Measurements from ENCODE around the gene DPYD. TPM values are rescaled to one million over a fixed set of nuclear protein-coding genes. Genes with fewer than 3 reads are reported as not detected.

DPYD gene
- total and polyA plus RNA-seq, 7 experiments from 2014 or later = 52.6 to 87.2 (median 57.4) TPM

DNA sequence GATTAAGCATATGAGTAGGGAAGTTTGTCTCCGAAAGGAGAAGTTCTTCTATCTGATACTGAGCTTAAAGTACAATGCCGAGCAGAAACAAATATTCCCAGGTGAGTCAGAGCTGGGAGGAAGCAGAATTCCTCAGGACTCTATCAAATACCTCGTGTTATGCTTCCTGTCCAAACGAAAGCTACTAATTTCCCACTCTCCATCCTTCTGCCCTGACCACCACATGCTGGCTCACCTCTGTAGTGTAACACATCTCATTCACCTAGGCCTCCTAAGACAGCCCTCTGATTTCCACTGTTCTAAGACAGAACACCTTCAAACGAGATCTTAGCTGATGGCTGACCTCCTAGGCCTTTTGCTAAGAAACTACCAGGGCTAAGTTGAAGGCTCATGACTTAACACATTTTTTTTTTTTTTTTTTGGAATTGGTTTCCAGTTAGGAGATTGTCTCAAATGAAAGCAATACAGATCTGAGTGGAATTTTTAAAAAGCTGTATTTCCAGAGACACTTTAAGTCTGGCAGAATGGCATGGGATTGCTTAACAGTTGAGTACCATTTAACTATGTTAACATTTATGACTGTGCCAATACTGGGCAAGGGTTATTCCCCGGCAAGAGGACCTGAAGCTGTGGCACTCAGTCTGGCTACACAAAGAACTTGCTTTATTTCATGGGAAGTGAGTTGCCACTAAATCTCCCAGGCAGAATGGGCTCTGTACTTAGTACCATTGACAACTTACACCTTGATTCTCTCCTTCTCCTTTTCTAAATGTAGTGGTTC is 583.4 kb downstream of the DPYD start:
- H3K27me3 Mint-ChIP-seq = no peaks in the 10 kb centered on the region
- CTCF ChIA-PET = no interaction called here

DNA sequence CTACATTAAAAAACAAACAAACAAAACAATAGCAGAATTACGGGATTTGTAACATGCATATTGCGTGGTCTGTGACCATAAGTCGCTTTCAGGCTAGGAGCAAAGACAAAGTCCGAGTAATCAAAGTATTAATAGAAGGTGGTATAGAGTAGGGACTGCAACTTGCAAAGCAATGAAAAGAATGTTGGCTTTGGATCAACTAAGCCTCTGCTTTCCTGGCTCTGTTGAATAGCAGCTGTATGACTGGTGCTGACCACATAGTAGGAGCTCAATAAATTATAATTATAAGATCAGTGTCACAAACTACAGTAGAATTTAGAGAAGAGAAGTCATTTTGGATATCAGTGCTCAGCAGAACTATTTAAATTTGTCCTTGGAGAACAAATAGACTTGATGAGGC is 586.4 kb downstream of the DPYD start:
- DNase-seq = no peak
- H3K9me3 ChIP-seq (ENCODE audit: control insufficient read depth in 2 of 3, low read length in 3 of 3) = no peaks in the 10 kb centered on the region
- no peak for ATAC-seq
- POLR2A ChIA-PET = interaction anchor here (0.6 kb wide), 1 partner anchor 135 kb away, joined by 3 read pairs; no protein-coding TSS in a partner anchor
- H3K36me3 ChIP-seq (ENCODE audit: control insufficient read depth in 2 of 3, insufficient read depth in 3 of 3, low read length in 3 of 3) = no peaks in the 10 kb centered on the region
- H3K4me3 ChIP-seq (ENCODE audit: low read length) = no peak overlapping the region
- H3K4me1 ChIP-seq (ENCODE audit: control insufficient read depth in 2 of 2, insufficient read depth in 2 of 2, low read length in 2 of 2) = no peaks in the 10 kb centered on the region
- Mint-ChIP-seq H3K9me3 (no peaks in the 10 kb centered on the region), H3K36me3 (peaks cover 0 to 41% (median 23%) of the 10 kb centered on the region in 5 donors), H3K4me1 (peaks cover 0 to 5% (median 0%) of the 10 kb centered on the region in 7 donors), H3K4me3 (no peak overlapping the region), H3K27ac (no peak overlapping the region), H3K27me3 (no peaks in the 10 kb centered on the region)
- H3K27ac ChIP-seq (ENCODE audit: low read depth, low read length) = no peak overlapping the region
- CTCF ChIA-PET = no interaction called here
- no peaks in the 10 kb centered on the region for H3K27me3 ChIP-seq (ENCODE audit: control insufficient read depth in 2 of 2, insufficient read depth in 2 of 2, low read length in 2 of 2)
- intact Hi-C loops (cut with micrococcal nuclease) = no loop called here

More for the DNA sequence above, 583.4 kb downstream of the DPYD start:
- intact Hi-C loops (cut with micrococcal nuclease) = no loop called here
- no peaks in the 10 kb centered on the region for H3K9me3 ChIP-seq (ENCODE audit: control insufficient read depth in 2 of 3, low read length in 3 of 3)
- no peak for ATAC-seq
- no peak overlapping the region for H3K4me3 ChIP-seq (ENCODE audit: low read length)
- Mint-ChIP-seq H3K9me3 (no peaks in the 10 kb centered on the region), H3K4me1 (peaks cover 0 to 5% (median 0%) of the 10 kb centered on the region in 7 donors), H3K4me3 (no peak overlapping the region), H3K36me3 (peaks cover 0 to 51% (median 34%) of the 10 kb centered on the region in 5 donors), H3K27ac (no peak overlapping the region)
- no peaks in the 10 kb centered on the region for H3K4me1 ChIP-seq (ENCODE audit: control insufficient read depth in 2 of 2, insufficient read depth in 2 of 2, low read length in 2 of 2)
- POLR2A ChIA-PET = no interaction called here
- no peak overlapping the region for H3K27ac ChIP-seq (ENCODE audit: low read depth, low read length)
- no peak for DNase-seq
- no peaks in the 10 kb centered on the region for H3K36me3 ChIP-seq (ENCODE audit: control insufficient read depth in 2 of 3, insufficient read depth in 3 of 3, low read length in 3 of 3)
- H3K27me3 ChIP-seq (ENCODE audit: control insufficient read depth in 2 of 2, insufficient read depth in 2 of 2, low read length in 2 of 2) = no peaks in the 10 kb centered on the region

DNA sequence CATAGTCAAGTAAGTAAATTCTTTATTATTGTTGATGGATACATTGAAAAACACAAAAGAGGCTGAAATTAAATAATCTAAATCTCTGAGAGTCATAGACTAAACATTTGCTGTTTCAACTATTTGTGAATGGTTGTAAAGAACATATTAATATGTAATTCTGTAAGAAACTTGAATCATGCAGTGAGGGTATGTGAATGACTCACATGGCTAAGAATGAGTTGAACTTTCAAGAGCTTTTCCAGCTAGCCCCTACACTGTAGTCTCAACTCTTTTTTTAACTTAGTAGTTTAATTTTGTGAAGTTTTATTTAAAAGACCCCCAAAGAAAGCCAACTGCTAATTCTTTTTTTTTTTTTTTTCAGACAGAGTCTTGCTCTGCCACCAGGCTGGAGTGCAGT is 588.1 kb downstream of the DPYD start:
- ATAC-seq = no peak
- POLR2A ChIA-PET = no interaction called here
- no peaks in the 10 kb centered on the region for H3K27me3 Mint-ChIP-seq

GRCh38 chr1:97331165-97331564 is 589.7 kb downstream of the DPYD start:
- no peaks in the 10 kb centered on the region for H3K9me3 Mint-ChIP-seq
- no peaks in the 10 kb centered on the region for H3K27me3 Mint-ChIP-seq
- no peak overlapping the region for H3K27ac ChIP-seq (ENCODE audit: low read depth, low read length)
- ChIA-PET POLR2A (no interaction called here), CTCF (no interaction called here)
- no peak for ATAC-seq
- H3K36me3 Mint-ChIP-seq = peaks cover 0 to 29% (median 6%) of the 10 kb centered on the region in 5 donors
- no peaks in the 10 kb centered on the region for H3K36me3 ChIP-seq (ENCODE audit: control insufficient read depth in 2 of 3, insufficient read depth in 3 of 3, low read length in 3 of 3)
- H3K27ac Mint-ChIP-seq = no peak overlapping the region
- peaks cover 0 to 5% (median 0%) of the 10 kb centered on the region in 7 donors for H3K4me1 Mint-ChIP-seq
- no peaks in the 10 kb centered on the region for H3K27me3 ChIP-seq (ENCODE audit: control insufficient read depth in 2 of 2, insufficient read depth in 2 of 2, low read length in 2 of 2)
- DNase-seq = no peak
- H3K4me3 Mint-ChIP-seq = no peak overlapping the region
- H3K4me3 ChIP-seq (ENCODE audit: low read length) = no peak overlapping the region
- intact Hi-C loops (cut with micrococcal nuclease) = no loop called here
- no peaks in the 10 kb centered on the region for H3K4me1 ChIP-seq (ENCODE audit: control insufficient read depth in 2 of 2, insufficient read depth in 2 of 2, low read length in 2 of 2)
- H3K9me3 ChIP-seq (ENCODE audit: control insufficient read depth in 2 of 3, low read length in 3 of 3) = no peaks in the 10 kb centered on the region

More for the DNA sequence above, 588.1 kb downstream of the DPYD start:
- H3K9me3 ChIP-seq (ENCODE audit: control insufficient read depth in 2 of 3, low read length in 3 of 3) = no peaks in the 10 kb centered on the region
- Mint-ChIP-seq H3K4me1 (peaks cover 0 to 5% (median 0%) of the 10 kb centered on the region in 7 donors), H3K36me3 (peaks cover 0 to 32% (median 15%) of the 10 kb centered on the region in 5 donors), H3K27ac (no peak overlapping the region), H3K4me3 (no peak overlapping the region), H3K9me3 (no peaks in the 10 kb centered on the region)
- no peaks in the 10 kb centered on the region for H3K36me3 ChIP-seq (ENCODE audit: control insufficient read depth in 2 of 3, insufficient read depth in 3 of 3, low read length in 3 of 3)
- H3K27ac ChIP-seq (ENCODE audit: low read depth, low read length) = no peak overlapping the region
- H3K4me1 ChIP-seq (ENCODE audit: control insufficient read depth in 2 of 2, insufficient read depth in 2 of 2, low read length in 2 of 2) = no peaks in the 10 kb centered on the region
- no peaks in the 10 kb centered on the region for H3K27me3 ChIP-seq (ENCODE audit: control insufficient read depth in 2 of 2, insufficient read depth in 2 of 2, low read length in 2 of 2)
- no peak overlapping the region for H3K4me3 ChIP-seq (ENCODE audit: low read length)
- DNase-seq = no peak
- CTCF ChIA-PET = no interaction called here
- intact Hi-C loops (cut with micrococcal nuclease) = no loop called here

GRCh38 chr1:97314685-97315084 is 606.1 kb downstream of the DPYD start:
- intact Hi-C loops (cut with micrococcal nuclease) = no loop called here
- ChIA-PET CTCF (no interaction called here), POLR2A (no interaction called here)
- Histone ChIP-seq H3K27me3 (ENCODE audit: control insufficient read depth in 2 of 2, insufficient read depth in 2 of 2, low read length in 2 of 2) (no peaks in the 10 kb centered on the region), H3K27ac (ENCODE audit: low read depth, low read length) (no peak overlapping the region), H3K4me3 (ENCODE audit: low read length) (no peak overlapping the region), H3K36me3 (ENCODE audit: control insufficient read depth in 2 of 3, insufficient read depth in 3 of 3, low read length in 3 of 3) (no peaks in the 10 kb centered on the region), H3K9me3 (ENCODE audit: control insufficient read depth in 2 of 3, low read length in 3 of 3) (no peaks in the 10 kb centered on the region), H3K4me1 (ENCODE audit: control insufficient read depth in 2 of 2, insufficient read depth in 2 of 2, low read length in 2 of 2) (no peaks in the 10 kb centered on the region)
- ATAC-seq (no peak), DNase-seq (no peak)
- Mint-ChIP-seq H3K4me3 (no peak overlapping the region), H3K27ac (no peak overlapping the region), H3K9me3 (peaks cover 0 to 9% (median 2%) of the 10 kb centered on the region in 11 donors), H3K27me3 (no peaks in the 10 kb centered on the region), H3K36me3 (peaks cover 0 to 46% (median 19%) of the 10 kb centered on the region in 5 donors), H3K4me1 (peaks cover 0 to 3% (median 0%) of the 10 kb centered on the region in 7 donors)

- Histone ChIP-seq H3K4me1 (ENCODE audit: control insufficient read depth in 2 of 2, insufficient read depth in 2 of 2, low read length in 2 of 2) (no peaks in the 10 kb centered on the region), H3K27ac (ENCODE audit: low read depth, low read length) (no peak overlapping the region), H3K27me3 (ENCODE audit: control insufficient read depth in 2 of 2, insufficient read depth in 2 of 2, low read length in 2 of 2) (no peaks in the 10 kb centered on the region), H3K36me3 (ENCODE audit: control insufficient read depth in 2 of 3, insufficient read depth in 3 of 3, low read length in 3 of 3) (peaks cover 0 to 6% (median 0%) of the 10 kb centered on the region in 3 experiments), H3K9me3 (ENCODE audit: control insufficient read depth in 2 of 3, low read length in 3 of 3) (no peaks in the 10 kb centered on the region), H3K4me3 (ENCODE audit: low read length) (no peak overlapping the region)
- POLR2A ChIA-PET = no interaction called here
- H3K27me3 Mint-ChIP-seq = no peaks in the 10 kb centered on the region
- intact Hi-C loops (cut with micrococcal nuclease) = no loop called here
- ATAC-seq (no peak), DNase-seq (no peak)
- H3K4me3 Mint-ChIP-seq = no peak overlapping the region
- CTCF ChIA-PET = no interaction called here
- peaks cover 3 to 45% (median 31%) of the 10 kb centered on the region in 5 donors for H3K36me3 Mint-ChIP-seq
- H3K27ac Mint-ChIP-seq = no peak overlapping the region
- peaks cover 0 to 3% (median 0%) of the 10 kb centered on the region in 11 donors for H3K9me3 Mint-ChIP-seq
- peaks cover 0 to 3% (median 0%) of the 10 kb centered on the region in 7 donors for H3K4me1 Mint-ChIP-seq
Observed at GRCh38 chr1:97308131-97308530, 612.7 kb downstream of the DPYD start.

GRCh38 chr1:97307568-97307967 is 613.3 kb downstream of the DPYD start:
- Histone ChIP-seq H3K4me1 (ENCODE audit: control insufficient read depth in 2 of 2, insufficient read depth in 2 of 2, low read length in 2 of 2) (no peaks in the 10 kb centered on the region), H3K27ac (ENCODE audit: low read depth, low read length) (no peak overlapping the region), H3K36me3 (ENCODE audit: control insufficient read depth in 2 of 3, insufficient read depth in 3 of 3, low read length in 3 of 3) (peaks cover 0 to 6% (median 0%) of the 10 kb centered on the region in 3 experiments), H3K4me3 (ENCODE audit: low read length) (no peak overlapping the region), H3K27me3 (ENCODE audit: control insufficient read depth in 2 of 2, insufficient read depth in 2 of 2, low read length in 2 of 2) (no peaks in the 10 kb centered on the region), H3K9me3 (ENCODE audit: control insufficient read depth in 2 of 3, low read length in 3 of 3) (no peaks in the 10 kb centered on the region)
- intact Hi-C loops (cut with micrococcal nuclease) = no loop called here
- peaks cover 0 to 3% (median 0%) of the 10 kb centered on the region in 7 donors for H3K4me1 Mint-ChIP-seq
- H3K36me3 Mint-ChIP-seq = peaks cover 3 to 50% (median 33%) of the 10 kb centered on the region in 5 donors
- no peak overlapping the region for H3K4me3 Mint-ChIP-seq
- ChIA-PET POLR2A (no interaction called here), CTCF (no interaction called here)
- no peak for ATAC-seq
- DNase-seq = no peak
- H3K27ac Mint-ChIP-seq = no peak overlapping the region
- H3K27me3 Mint-ChIP-seq = no peaks in the 10 kb centered on the region
- H3K9me3 Mint-ChIP-seq = peaks cover 0 to 3% (median 0%) of the 10 kb centered on the region in 11 donors
